ENCODE measurements around the gene SACM1L. TPM values are rescaled to one million over a fixed set of nuclear protein-coding genes. Genes with fewer than 3 reads are reported as not detected.

The SACM1L gene
- total RNA-seq, 4 donors from 2014 or later = 7.7 to 28.7 (median 9.1) TPM

- in situ Hi-C loops (cut with MboI; ENCODE audit: low sequenced_read_pairs in 4 of 4) = no loop called here
- Histone ChIP-seq H3K9me3 (no peaks in the 10 kb centered on the region), H3K27ac (no peak overlapping the region), H3K4me1 (peaks cover 0 to 9% of the 10 kb centered on the region in 2 donors), H3K4me3 (no peak overlapping the region), H3K36me3 (no peaks in the 10 kb centered on the region), H3K27me3 (no peaks in the 10 kb centered on the region)
- DNase-seq (no peak), ATAC-seq (no peak)
- intact Hi-C loops (cut with DNase I; ENCODE audit: low total_unique reads) = no loop called here
- no peak for TF ChIP-seq POLR2A (IDR thresholded peaks at IDR 0.05)
- TF ChIP-seq, protein P1, sequence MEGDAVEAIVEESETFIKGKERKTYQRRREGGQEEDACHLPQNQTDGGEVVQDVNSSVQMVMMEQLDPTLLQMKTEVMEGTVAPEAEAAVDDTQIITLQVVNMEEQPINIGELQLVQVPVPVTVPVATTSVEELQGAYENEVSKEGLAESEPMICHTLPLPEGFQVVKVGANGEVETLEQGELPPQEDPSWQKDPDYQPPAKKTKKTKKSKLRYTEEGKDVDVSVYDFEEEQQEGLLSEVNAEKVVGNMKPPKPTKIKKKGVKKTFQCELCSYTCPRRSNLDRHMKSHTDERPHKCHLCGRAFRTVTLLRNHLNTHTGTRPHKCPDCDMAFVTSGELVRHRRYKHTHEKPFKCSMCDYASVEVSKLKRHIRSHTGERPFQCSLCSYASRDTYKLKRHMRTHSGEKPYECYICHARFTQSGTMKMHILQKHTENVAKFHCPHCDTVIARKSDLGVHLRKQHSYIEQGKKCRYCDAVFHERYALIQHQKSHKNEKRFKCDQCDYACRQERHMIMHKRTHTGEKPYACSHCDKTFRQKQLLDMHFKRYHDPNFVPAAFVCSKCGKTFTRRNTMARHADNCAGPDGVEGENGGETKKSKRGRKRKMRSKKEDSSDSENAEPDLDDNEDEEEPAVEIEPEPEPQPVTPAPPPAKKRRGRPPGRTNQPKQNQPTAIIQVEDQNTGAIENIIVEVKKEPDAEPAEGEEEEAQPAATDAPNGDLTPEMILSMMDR (IDR thresholded peaks at IDR 0.05 in 4 of 5, conservative IDR thresholded peaks at IDR 0.05 in 1 of 5) = no peak
These were observed 87.1 kb downstream of the SACM1L start for GRCh38 chr3:45776301-45776595.

DNA sequence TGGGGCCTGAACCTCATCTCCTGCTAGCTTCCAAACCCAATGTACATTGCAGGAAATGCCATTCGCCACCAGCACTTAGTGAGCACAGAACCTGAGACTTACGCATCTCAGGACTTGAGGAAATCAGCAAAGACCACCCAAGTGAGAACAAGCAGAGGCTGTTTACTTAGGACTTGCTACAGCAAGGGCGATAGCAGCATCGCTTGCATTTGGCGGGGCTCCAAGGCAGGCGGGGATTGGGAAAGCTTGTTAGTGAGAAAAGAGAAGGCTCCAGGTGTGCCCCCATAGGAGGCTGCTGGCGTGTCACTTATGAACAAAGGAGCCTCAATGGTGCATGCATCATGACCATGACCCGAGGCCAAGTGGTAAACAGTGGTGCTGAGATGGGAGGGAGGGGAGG is 87.4 kb downstream of the SACM1L start:
- in situ Hi-C loops (cut with MboI; ENCODE audit: low sequenced_read_pairs in 4 of 4) (no loop called here), intact Hi-C loops (cut with DNase I; ENCODE audit: low total_unique reads) (no loop called here)
- Histone ChIP-seq H3K4me3 (no peak overlapping the region), H3K36me3 (no peaks in the 10 kb centered on the region), H3K4me1 (peaks cover 0 to 9% of the 10 kb centered on the region in 2 donors), H3K27ac (no peak overlapping the region), H3K27me3 (no peaks in the 10 kb centered on the region), H3K9me3 (no peaks in the 10 kb centered on the region)
- TF ChIP-seq, protein P1 (IDR thresholded peaks at IDR 0.05 in 4 of 5, conservative IDR thresholded peaks at IDR 0.05 in 1 of 5) = no peak
- no peak for TF ChIP-seq POLR2A (IDR thresholded peaks at IDR 0.05)
- ATAC-seq = no peak
- no peak for DNase-seq

- H3K9me3 ChIP-seq = no peaks in the 10 kb centered on the region
- intact Hi-C loops (cut with DNase I; ENCODE audit: low total_unique reads) (no loop called here), in situ Hi-C loops (cut with MboI; ENCODE audit: low sequenced_read_pairs in 4 of 4) (no loop called here)
- DNase-seq = no peak
- no peak overlapping the region for H3K4me3 ChIP-seq
- H3K27ac ChIP-seq = no peak overlapping the region
- TF ChIP-seq, protein P1 (IDR thresholded peaks at IDR 0.05 in 4 of 5, conservative IDR thresholded peaks at IDR 0.05 in 1 of 5) = no peak
- no peak for TF ChIP-seq POLR2A (IDR thresholded peaks at IDR 0.05)
- peaks cover 0 to 9% of the 10 kb centered on the region in 2 donors for H3K4me1 ChIP-seq
- no peaks in the 10 kb centered on the region for H3K27me3 ChIP-seq
- H3K36me3 ChIP-seq = no peaks in the 10 kb centered on the region
- no peak for ATAC-seq
These were observed 88.0 kb downstream of the SACM1L start for GRCh38 chr3:45777111-45777745.

DNA sequence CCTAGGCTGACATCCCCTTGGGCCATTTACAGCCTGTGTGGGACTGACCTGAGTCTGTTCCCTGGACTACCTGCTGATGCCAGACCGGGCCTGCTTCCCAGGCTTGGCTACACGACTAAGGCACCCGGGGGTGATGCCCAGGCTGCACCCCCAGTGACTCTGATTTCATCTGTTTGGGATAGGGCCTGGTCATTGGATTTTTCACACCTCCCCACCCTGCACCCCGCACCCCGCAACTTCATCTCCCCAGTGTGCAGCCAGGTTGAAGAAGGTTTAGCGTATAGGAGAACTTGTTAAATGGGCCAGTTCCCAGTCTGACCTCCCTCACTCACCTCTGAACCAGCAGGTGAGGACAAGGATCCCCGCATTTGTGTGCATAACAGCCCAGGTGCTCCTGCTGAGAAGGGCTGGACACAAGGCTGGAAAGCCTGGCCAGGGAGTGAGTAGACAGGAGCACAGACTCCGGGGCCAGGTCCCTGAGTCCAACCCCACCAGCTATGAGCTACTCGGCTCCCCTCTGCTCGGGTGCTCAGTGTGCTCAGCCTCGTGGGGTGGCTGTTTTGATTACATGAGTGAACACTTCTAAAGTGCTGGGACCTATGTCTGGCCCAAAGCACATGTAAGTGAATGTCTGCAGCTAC is 88.7 kb downstream of the SACM1L start:
- TF ChIP-seq POLR2A (IDR thresholded peaks at IDR 0.05) = no peak
- TF ChIP-seq, protein P1 (IDR thresholded peaks at IDR 0.05 in 4 of 5, conservative IDR thresholded peaks at IDR 0.05 in 1 of 5) = no peak
- in situ Hi-C loops (cut with MboI; ENCODE audit: low sequenced_read_pairs in 4 of 4) = no loop called here
- H3K27me3 ChIP-seq = no peaks in the 10 kb centered on the region
- H3K4me1 ChIP-seq = peaks cover 0 to 9% of the 10 kb centered on the region in 2 donors
- DNase-seq (no peak), ATAC-seq (no peak)
- no peaks in the 10 kb centered on the region for H3K9me3 ChIP-seq
- H3K36me3 ChIP-seq = no peaks in the 10 kb centered on the region
- intact Hi-C loops (cut with DNase I; ENCODE audit: low total_unique reads) = no loop called here
- H3K4me3 ChIP-seq = no peak overlapping the region
- no peak overlapping the region for H3K27ac ChIP-seq
